Measurements from ENCODE around the gene MYO5A.

MYO5A gene

GRCh38 chr15:52378746-52379394, 149.8 kb downstream of the MYO5A start:
- Histone ChIP-seq H2AFZ (ENCODE audit: low read length) (no peak overlapping the region), H3K9me2 (ENCODE audit: low read depth, low read length) (no peaks in the 10 kb centered on the region), H3K27ac (ENCODE audit: low read depth, low read length, poor library complexity, severe bottlenecking) (no peak overlapping the region), H3K79me2 (ENCODE audit: insufficient read depth, low read length) (no peaks in the 10 kb centered on the region), H3K4me3 (ENCODE audit: low read depth, low read length, poor library complexity, severe bottlenecking) (no peak overlapping the region), H3K27me3 (ENCODE audit: insufficient read depth, low read length) (no peaks in the 10 kb centered on the region), H3K9ac (ENCODE audit: low read length) (no peak overlapping the region), H3K4me2 (ENCODE audit: low read length) (no peak overlapping the region), H3K36me3 (ENCODE audit: insufficient read depth, low read length) (peaks cover 67% of the 10 kb centered on the region), H3K4me1 (ENCODE audit: insufficient read depth, low read length, severe bottlenecking) (no peaks in the 10 kb centered on the region), H3K9me3 (ENCODE audit: low read length) (no peaks in the 10 kb centered on the region), H3F3A (ENCODE audit: insufficient read depth, low read length) (no peaks in the 10 kb centered on the region), H4K20me1 (ENCODE audit: insufficient read depth, low read length) (no peaks in the 10 kb centered on the region)
- TF ChIP-seq CTCF (IDR thresholded peaks at IDR 0.05; ENCODE audit: low read length) (no peak), EZH2 (IDR thresholded peaks at IDR 0.05; ENCODE audit: borderline replicate concordance, low read length) (no peak)

DNA sequence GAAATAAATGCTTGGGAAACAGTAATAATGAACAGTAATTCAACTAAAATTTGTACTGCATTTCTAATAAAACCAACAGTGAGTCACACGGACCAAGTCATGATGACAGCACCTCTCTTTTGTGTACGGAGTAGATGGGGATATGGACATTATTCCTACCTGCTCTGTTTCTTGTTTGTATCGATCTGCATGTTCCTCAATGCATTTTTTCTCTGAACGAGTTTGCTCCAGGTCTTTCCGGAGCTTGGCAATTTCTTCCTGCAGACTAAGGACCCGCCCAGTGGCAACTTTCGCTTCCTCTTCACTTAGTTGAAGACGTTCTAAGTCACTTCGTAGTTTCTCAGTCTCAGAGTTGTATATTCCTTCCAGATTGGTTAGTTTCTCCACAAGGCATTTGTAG, 158.7 kb downstream of the MYO5A start:
- Histone ChIP-seq H3F3A (ENCODE audit: insufficient read depth, low read length) (no peaks in the 10 kb centered on the region), H3K79me2 (ENCODE audit: insufficient read depth, low read length) (no peaks in the 10 kb centered on the region), H3K4me2 (ENCODE audit: low read length) (no peak overlapping the region), H3K27ac (ENCODE audit: low read depth, low read length, poor library complexity, severe bottlenecking) (no peak overlapping the region), H3K36me3 (ENCODE audit: insufficient read depth, low read length) (peaks cover 59% of the 10 kb centered on the region), H3K4me1 (ENCODE audit: insufficient read depth, low read length, severe bottlenecking) (peaks cover 7% of the 10 kb centered on the region), H3K9ac (ENCODE audit: low read length) (no peak overlapping the region), H3K4me3 (ENCODE audit: low read depth, low read length, poor library complexity, severe bottlenecking) (no peak overlapping the region), H3K9me3 (ENCODE audit: low read length) (no peaks in the 10 kb centered on the region), H4K20me1 (ENCODE audit: insufficient read depth, low read length) (no peaks in the 10 kb centered on the region), H3K27me3 (ENCODE audit: insufficient read depth, low read length) (no peaks in the 10 kb centered on the region), H3K9me2 (ENCODE audit: low read depth, low read length) (no peaks in the 10 kb centered on the region), H2AFZ (ENCODE audit: low read length) (no peak overlapping the region)
- no peak for TF ChIP-seq EZH2 (IDR thresholded peaks at IDR 0.05; ENCODE audit: borderline replicate concordance, low read length)

GRCh38 chr15:52369455-52369854, 159.2 kb downstream of the MYO5A start:
- Histone ChIP-seq H3K9me2 (ENCODE audit: low read depth, low read length) (no peaks in the 10 kb centered on the region), H3K9ac (ENCODE audit: low read length) (no peak overlapping the region), H3F3A (ENCODE audit: insufficient read depth, low read length) (no peaks in the 10 kb centered on the region), H3K9me3 (ENCODE audit: low read length) (no peaks in the 10 kb centered on the region), H3K4me3 (ENCODE audit: low read depth, low read length, poor library complexity, severe bottlenecking) (no peak overlapping the region), H2AFZ (ENCODE audit: low read length) (no peak overlapping the region), H3K4me2 (ENCODE audit: low read length) (no peak overlapping the region), H3K27ac (ENCODE audit: low read depth, low read length, poor library complexity, severe bottlenecking) (no peak overlapping the region), H3K79me2 (ENCODE audit: insufficient read depth, low read length) (no peaks in the 10 kb centered on the region), H4K20me1 (ENCODE audit: insufficient read depth, low read length) (no peaks in the 10 kb centered on the region), H3K27me3 (ENCODE audit: insufficient read depth, low read length) (no peaks in the 10 kb centered on the region), H3K4me1 (ENCODE audit: insufficient read depth, low read length, severe bottlenecking) (peaks cover 7% of the 10 kb centered on the region), H3K36me3 (ENCODE audit: insufficient read depth, low read length) (peaks cover 57% of the 10 kb centered on the region)
- TF ChIP-seq EZH2 (IDR thresholded peaks at IDR 0.05; ENCODE audit: borderline replicate concordance, low read length) (no peak), CTCF (IDR thresholded peaks at IDR 0.05; ENCODE audit: low read length) (no peak)

DNA sequence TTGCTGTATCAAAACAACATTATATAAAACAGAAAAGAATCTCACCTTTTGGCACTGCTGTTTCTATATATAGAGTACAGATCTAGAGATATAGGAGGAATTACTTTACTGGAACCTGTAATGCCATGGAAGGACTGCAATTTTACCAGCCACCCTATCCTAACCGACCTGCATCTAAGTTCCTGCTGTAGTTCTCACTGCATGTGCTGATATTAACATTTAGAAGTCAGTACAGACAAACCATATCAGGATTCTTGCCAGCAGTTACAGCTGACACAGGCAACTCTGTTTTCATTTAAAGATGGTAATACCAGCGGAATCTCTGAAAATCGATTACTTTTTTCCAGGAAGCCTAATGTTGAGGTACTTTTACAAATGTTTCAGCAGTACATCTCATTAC, 159.7 kb downstream of the MYO5A start:
- Histone ChIP-seq H4K20me1 (ENCODE audit: insufficient read depth, low read length) (no peaks in the 10 kb centered on the region), H3K9me3 (ENCODE audit: low read length) (no peaks in the 10 kb centered on the region), H3K4me2 (ENCODE audit: low read length) (no peak overlapping the region), H3K4me3 (ENCODE audit: low read depth, low read length, poor library complexity, severe bottlenecking) (no peak overlapping the region), H3K27ac (ENCODE audit: low read depth, low read length, poor library complexity, severe bottlenecking) (no peak overlapping the region), H3K4me1 (ENCODE audit: insufficient read depth, low read length, severe bottlenecking) (peaks cover 7% of the 10 kb centered on the region), H3K79me2 (ENCODE audit: insufficient read depth, low read length) (no peaks in the 10 kb centered on the region), H3K27me3 (ENCODE audit: insufficient read depth, low read length) (no peaks in the 10 kb centered on the region), H3K36me3 (ENCODE audit: insufficient read depth, low read length) (peaks cover 57% of the 10 kb centered on the region), H3K9me2 (ENCODE audit: low read depth, low read length) (no peaks in the 10 kb centered on the region), H2AFZ (ENCODE audit: low read length) (no peak overlapping the region), H3F3A (ENCODE audit: insufficient read depth, low read length) (no peaks in the 10 kb centered on the region), H3K9ac (ENCODE audit: low read length) (no peak overlapping the region)
- TF ChIP-seq CTCF (IDR thresholded peaks at IDR 0.05; ENCODE audit: low read length) = no peak
- TF ChIP-seq EZH2 (IDR thresholded peaks at IDR 0.05; ENCODE audit: borderline replicate concordance, low read length) = no peak
